TTC549 (cell line): ENCODE results near the gene CDKN3.
"Not testable (repeated sequence)": the region's sequence is repeated elsewhere in the genome, so short reads cannot be mapped to it uniquely, and the experiment has no call there.

Experiments used
- FAIRE-seq: peaks from 2 replicates; lab custom pipeline; 2012; peaks lifted over from hg19 to GRCh38; lab: Jason Lieb, UNC

CDKN3 gene

DNA sequence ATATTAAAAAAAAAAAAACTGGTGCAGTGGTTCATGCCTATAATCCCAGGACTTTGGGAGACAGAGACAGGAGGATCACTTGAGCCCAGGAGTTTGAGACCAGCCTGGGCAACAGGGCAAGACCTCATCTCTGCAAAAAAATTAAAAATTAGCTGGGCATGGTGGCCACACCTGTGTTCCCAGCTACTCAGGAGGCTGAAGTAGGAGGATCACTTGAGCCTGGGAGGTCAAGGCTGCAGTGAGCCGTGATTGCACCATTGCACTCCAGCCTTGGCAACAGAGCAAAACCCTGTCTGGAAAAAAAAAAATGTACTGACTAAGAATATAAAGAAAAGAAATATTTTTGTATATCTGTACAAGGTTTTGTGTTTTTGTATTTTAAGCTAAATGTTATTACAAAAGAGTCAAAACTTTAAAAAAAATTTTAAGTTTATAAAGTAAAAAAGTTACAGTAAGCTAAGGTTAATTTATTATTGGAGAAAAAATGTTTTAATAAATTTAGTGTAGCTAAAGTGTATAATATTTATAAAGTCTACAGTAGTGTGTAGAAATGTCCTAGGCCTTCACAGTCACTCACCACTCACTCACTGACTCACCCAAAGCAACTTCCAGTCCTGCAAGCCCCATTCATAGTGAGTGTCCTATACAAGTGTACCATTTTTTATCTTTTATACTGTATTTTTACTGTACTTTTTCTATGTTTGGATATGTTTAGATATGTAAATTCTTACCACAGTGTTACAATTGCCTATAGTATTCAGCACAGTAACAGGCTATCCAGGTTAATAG lies 60.2 kb downstream of the CDKN3 start:
- FAIRE-seq = not testable (repeated sequence)

GRCh38 chr14:54457609-54457996 lies 60.8 kb downstream of the CDKN3 start:
- no peak for FAIRE-seq

- FAIRE-seq = not testable (repeated sequence)
These were observed 61.7 kb downstream of the CDKN3 start for GRCh38 chr14:54458536-54458935.

DNA sequence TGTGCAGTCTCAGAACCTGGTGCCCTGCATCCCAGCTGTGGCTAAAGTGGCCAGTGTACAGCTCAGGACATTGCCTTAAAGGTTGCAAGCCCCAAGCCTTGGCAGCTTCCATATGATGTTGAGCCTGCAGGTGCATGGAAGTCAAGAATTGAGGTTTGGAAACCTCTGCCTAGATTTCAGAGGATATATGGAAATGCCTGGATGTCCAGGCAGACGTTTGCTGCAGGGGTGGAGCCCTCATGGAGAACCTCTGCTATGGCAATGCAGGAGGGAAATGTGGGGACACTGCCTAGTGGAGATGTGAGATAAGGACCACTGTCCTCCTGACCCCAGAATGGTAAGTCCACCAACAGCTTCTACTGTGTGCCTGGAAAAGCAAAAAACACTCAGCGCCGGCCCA lies 62.3 kb downstream of the CDKN3 start:
- FAIRE-seq = no peak

DNA sequence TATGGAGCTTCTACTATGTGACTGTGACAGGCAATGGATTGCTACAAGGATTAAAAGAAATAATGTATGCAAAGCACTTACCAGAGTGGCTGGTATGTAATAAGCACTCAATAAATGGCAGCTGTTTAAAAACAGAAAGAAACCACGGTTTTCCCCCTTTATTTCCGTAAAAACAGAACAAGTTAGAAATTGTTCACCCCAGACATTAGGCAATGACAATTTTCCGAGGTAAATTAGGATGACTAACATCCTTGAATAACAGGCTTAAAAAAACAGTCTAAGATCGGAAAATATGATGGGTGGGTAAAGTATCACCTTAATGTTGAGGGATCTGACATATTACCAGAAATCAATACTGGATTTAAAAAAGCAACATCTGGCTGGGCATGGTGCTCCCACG lies 65.2 kb downstream of the CDKN3 start:
- no peak for FAIRE-seq

DNA sequence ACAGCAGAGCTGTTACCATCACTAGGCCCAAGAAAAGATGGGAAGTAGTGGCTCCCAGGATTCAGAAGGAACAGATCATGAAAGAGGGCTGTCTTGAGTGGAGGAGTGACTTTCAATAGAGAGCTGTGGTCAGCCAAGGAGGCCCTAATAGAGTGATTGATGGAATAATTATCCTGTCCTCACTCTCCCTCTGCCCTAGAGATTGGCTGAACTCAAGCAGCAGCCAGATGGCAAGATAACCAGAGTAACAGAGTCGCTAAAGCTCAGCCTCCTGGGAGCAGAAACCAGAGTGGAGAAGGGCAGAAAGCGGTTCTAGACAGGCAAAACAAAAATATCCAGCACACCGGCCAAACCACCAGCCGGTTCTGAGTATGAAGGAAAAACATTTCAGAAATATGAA lies 68.8 kb downstream of the CDKN3 start:
- no peak for FAIRE-seq

- no peak for FAIRE-seq
These were observed 70.5 kb downstream of the CDKN3 start for GRCh38 chr14:54467280-54467679.
